GM23248 (cell line): ENCODE data around the gene PTPRD. TPM values are rescaled to one million over a fixed set of nuclear protein-coding genes. Genes with fewer than 3 reads are reported as not detected.

Experiments used
- DNase-seq: peaks from one replicate; pipeline ENCODE4 v3.0.0-alpha.2; 2015
- H2AFZ ChIP-seq: fragments of 200-600 bp; sonication (generic); 2 replicates; pipeline ENCODE4 v1.6.1; 2016; ENCODE audit warnings: antibody characterized with exemption
- H3F3A ChIP-seq: fragments of 200-600 bp; sonication (generic); 2 replicates; pipeline ENCODE4 v1.6.1; 2016; ENCODE audit warnings: mild to moderate bottlenecking, antibody characterized with exemption, mixed run types; ENCODE audit not compliant: insufficient read depth
- H3K27ac ChIP-seq: fragments of 200-600 bp; sonication (generic); 2 replicates; pipeline ENCODE4 v1.5.1; 2016; ENCODE audit warnings: mild to moderate bottlenecking
- H3K27me3 ChIP-seq: fragments of 200-600 bp; sonication (generic); replicated peaks from 2 replicates; pipeline ENCODE4 v1.6.1; 2016; ENCODE audit warnings: mild to moderate bottlenecking; ENCODE audit not compliant: insufficient read depth
- H3K36me3 ChIP-seq: fragments of 200-600 bp; sonication (generic); 2 replicates; pipeline ENCODE4 v1.6.1; 2016; ENCODE audit warnings: low read depth, mild to moderate bottlenecking
- H3K4me1 ChIP-seq: fragments of 200-600 bp; sonication (generic); 2 replicates; pipeline ENCODE4 v1.6.1; 2016; ENCODE audit warnings: mild to moderate bottlenecking; ENCODE audit not compliant: insufficient read depth
- H3K4me2 ChIP-seq: fragments of 200-600 bp; sonication (generic); one replicate; pipeline ENCODE4 v1.6.1; 2016; ENCODE audit warnings: mild to moderate bottlenecking; ENCODE audit not compliant: unreplicated experiment
- H3K4me3 ChIP-seq: fragments of 200-600 bp; sonication (generic); 2 replicates; pipeline ENCODE4 v1.5.1; 2016; ENCODE audit warnings: mild to moderate bottlenecking
- H3K79me2 ChIP-seq: fragments of 200-600 bp; sonication (generic); 2 replicates; pipeline ENCODE4 v1.6.1; 2016; ENCODE audit warnings: mild to moderate bottlenecking; ENCODE audit not compliant: insufficient read depth
- H3K9ac ChIP-seq: fragments of 200-600 bp; sonication (generic); 2 replicates; pipeline ENCODE4 v1.6.1; 2016; ENCODE audit warnings: mild to moderate bottlenecking
- H3K9me2 ChIP-seq: fragments of 200-600 bp; sonication (generic); 2 replicates; pipeline ENCODE4 v1.6.1; 2016; ENCODE audit warnings: mixed run types, mild to moderate bottlenecking, moderate library complexity; ENCODE audit not compliant: insufficient read depth
- H3K9me3 ChIP-seq: fragments of 200-600 bp; sonication (generic); one replicate; pipeline ENCODE4 v1.6.1; 2017; ENCODE audit warnings: low read depth
- H4K20me1 ChIP-seq: fragments of 200-600 bp; sonication (generic); 2 replicates; pipeline ENCODE4 v1.6.0; 2016; ENCODE audit not compliant: insufficient read depth
- EZH2 ChIP-seq: fragments of 200-600 bp; sonication (generic); IDR thresholded peaks from 2 replicates; pipeline ENCODE4 v1.6.1; 2018; ENCODE audit warnings: antibody characterized with exemption, mild to moderate bottlenecking; ENCODE audit not compliant: insufficient read depth, poor library complexity, severe bottlenecking
- EZH2phosphoT487 ChIP-seq: fragments of 200-600 bp; sonication (generic); IDR thresholded peaks from 2 replicates; pipeline ENCODE4 v1.6.1; 2018; ENCODE audit warnings: antibody characterized with exemption, moderate library complexity, mild to moderate bottlenecking, low read depth; ENCODE audit not compliant: insufficient read depth
- WGBS, 2 experiments: methylation state at CpG; one replicate each; pipeline ENCODE4 v1.1.6; 2015 to 2017; ENCODE audit warnings: low lambda C conversion rate in 2 of 2, low coverage in 1 of 2; ENCODE audit errors: missing lambda C conversion rate in 2 of 2; 5-methylcytosine and 5-hydroxymethylcytosine counted together
- in situ Hi-C: fragments of 300-500 bp; cut with MboI; formaldehyde crosslinking; loops from 2 replicates; pipeline ENCODE4 v1.15.0; 2020
- polyA plus RNA-seq: library from polyadenylated mRNA; unstranded; fragments of >200 nt; fragmentation: Nextera tagmentation; extraction: Ambion mirVana; gene quantifications from 2 replicates; pipeline ENCODE4 v1.2.1, GENCODE V29; 2016
- total RNA-seq: library from RNA; depleted of rRNA; stranded (reverse); fragments of >200 nt; shearing (Covaris generic); gene quantifications from 2 replicates; pipeline ENCODE4 v1.2.3, GENCODE V29; 2014

The PTPRD gene
- total and polyA plus RNA-seq, 2 experiments from 2014 or later, result 0.05 TPM; not detected in 1

DNA sequence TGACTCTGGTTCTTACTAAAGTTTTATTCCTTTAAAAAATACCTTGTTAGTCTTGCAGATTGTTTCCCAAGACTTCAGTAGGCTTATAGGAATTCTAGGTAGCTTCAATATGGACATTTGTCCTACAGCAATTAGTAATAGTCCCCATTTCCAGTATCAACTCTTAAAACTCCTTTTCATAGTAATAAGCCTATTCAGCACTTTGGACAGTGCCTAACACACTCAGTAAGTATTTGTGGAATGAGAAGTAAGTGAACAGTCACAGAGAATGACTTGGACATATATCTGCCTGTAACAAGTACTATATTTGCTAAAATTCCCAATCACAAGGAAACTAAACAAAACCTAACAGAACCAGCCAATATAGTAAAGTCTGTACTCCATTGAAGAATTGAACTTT lies 1521.4 kb downstream of the PTPRD start:
- no peak overlapping the region for H3K9ac ChIP-seq
- no peaks in the 10 kb centered on the region for H3F3A ChIP-seq
- H3K4me1 ChIP-seq, result no peaks in the 10 kb centered on the region
- H3K9me3 ChIP-seq, result peaks cover 3% of the 10 kb centered on the region
- H2AFZ ChIP-seq, result no peak overlapping the region
- no peaks in the 10 kb centered on the region for H3K9me2 ChIP-seq
- no peaks in the 10 kb centered on the region for H3K27me3 ChIP-seq
- no peak for DNase-seq
- H3K79me2 ChIP-seq, result no peaks in the 10 kb centered on the region
- TF ChIP-seq EZH2phosphoT487 (no peak), EZH2 (no peak)
- H4K20me1 ChIP-seq, result no peaks in the 10 kb centered on the region
- H3K27ac ChIP-seq, result no peak overlapping the region
- no peak overlapping the region for H3K4me2 ChIP-seq
- no peaks in the 10 kb centered on the region for H3K36me3 ChIP-seq
- in situ Hi-C loops, result no loop called here
- no peak overlapping the region for H3K4me3 ChIP-seq

- no peak for DNase-seq
- Histone ChIP-seq H3K9me3 (peaks cover 3% of the 10 kb centered on the region), H3K4me3 (no peak overlapping the region), H3K4me1 (no peaks in the 10 kb centered on the region), H3K27me3 (no peaks in the 10 kb centered on the region), H2AFZ (no peak overlapping the region), H3K27ac (no peak overlapping the region), H4K20me1 (no peaks in the 10 kb centered on the region), H3K9me2 (no peaks in the 10 kb centered on the region), H3K79me2 (no peaks in the 10 kb centered on the region), H3K4me2 (no peak overlapping the region), H3K9ac (no peak overlapping the region), H3F3A (no peaks in the 10 kb centered on the region), H3K36me3 (no peaks in the 10 kb centered on the region)
- in situ Hi-C loops, result no loop called here
- TF ChIP-seq EZH2phosphoT487 (no peak), EZH2 (no peak)
- 2 to 9% methylated on average over 2 of the region's 2 CpGs for WGBS, 2 experiments
Observed at GRCh38 chr9:9079473-9079872, 1533.3 kb downstream of the PTPRD start.

DNA sequence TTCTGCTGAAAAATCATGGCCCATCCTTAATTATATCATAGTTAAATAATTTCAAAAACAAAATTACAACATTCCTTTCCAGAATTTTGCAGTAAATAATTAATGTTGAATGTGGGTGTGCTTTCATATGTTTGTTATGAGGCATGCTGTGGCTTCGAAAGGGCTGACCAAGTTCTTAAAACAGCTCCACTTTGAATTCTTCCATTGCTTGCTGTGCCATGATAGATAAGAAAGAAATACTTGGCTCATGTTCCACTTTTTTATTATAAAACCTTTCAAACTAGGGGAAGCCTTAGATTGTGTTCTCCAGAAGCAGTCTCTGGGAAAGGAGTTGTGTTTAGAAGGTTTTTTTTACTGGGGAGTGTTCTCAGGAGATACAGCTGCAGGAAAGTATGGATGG lies 1534.5 kb downstream of the PTPRD start:
- H3K4me3 ChIP-seq, result no peak overlapping the region
- H4K20me1 ChIP-seq, result no peaks in the 10 kb centered on the region
- no peak overlapping the region for H3K27ac ChIP-seq
- H3K79me2 ChIP-seq, result no peaks in the 10 kb centered on the region
- H3K4me2 ChIP-seq, result no peak overlapping the region
- no peak overlapping the region for H3K9ac ChIP-seq
- no peaks in the 10 kb centered on the region for H3F3A ChIP-seq
- in situ Hi-C loops, result no loop called here
- WGBS, 2 experiments, result 10 to 17% methylated on average over 1 of the region's 1 CpG
- H3K4me1 ChIP-seq, result no peaks in the 10 kb centered on the region
- no peaks in the 10 kb centered on the region for H3K9me2 ChIP-seq
- TF ChIP-seq EZH2 (no peak), EZH2phosphoT487 (no peak)
- no peaks in the 10 kb centered on the region for H3K27me3 ChIP-seq
- H3K9me3 ChIP-seq, result peaks cover 3% of the 10 kb centered on the region
- DNase-seq, result no peak
- H3K36me3 ChIP-seq, result no peaks in the 10 kb centered on the region
- no peak overlapping the region for H2AFZ ChIP-seq

DNA sequence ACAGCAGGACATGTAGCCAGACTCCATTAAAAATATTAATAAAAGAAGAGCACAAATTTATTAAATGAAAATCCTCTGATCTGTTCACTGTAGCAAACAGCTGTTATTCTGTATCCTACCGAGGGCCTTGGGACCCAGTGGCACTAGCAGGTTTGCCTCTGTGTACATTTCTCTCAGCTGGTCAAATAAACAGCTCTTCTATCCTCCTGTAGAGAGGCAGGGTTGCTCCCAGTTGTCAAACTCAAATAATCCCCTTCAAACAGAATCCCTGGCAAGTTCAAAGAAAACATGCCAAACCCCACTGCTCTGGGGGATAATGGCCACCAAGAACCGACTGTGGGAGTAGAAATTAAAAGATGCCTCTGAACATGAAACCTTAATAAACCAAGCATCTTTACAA lies 1551.2 kb downstream of the PTPRD start:
- no peak for DNase-seq
- Histone ChIP-seq H3K4me1 (no peaks in the 10 kb centered on the region), H3K4me3 (no peak overlapping the region), H4K20me1 (no peaks in the 10 kb centered on the region), H3K27me3 (no peaks in the 10 kb centered on the region), H3K9ac (no peak overlapping the region), H3K9me2 (no peaks in the 10 kb centered on the region), H3F3A (no peaks in the 10 kb centered on the region), H3K36me3 (no peaks in the 10 kb centered on the region), H3K79me2 (no peaks in the 10 kb centered on the region), H3K27ac (no peak overlapping the region), H2AFZ (no peak overlapping the region), H3K4me2 (no peak overlapping the region), H3K9me3 (no peaks in the 10 kb centered on the region)
- no peak for TF ChIP-seq EZH2
- no peak for TF ChIP-seq EZH2phosphoT487
- WGBS, 2 experiments, result 0 to 2% methylated on average over 2 of the region's 2 CpGs
- in situ Hi-C loops, result no loop called here

DNA sequence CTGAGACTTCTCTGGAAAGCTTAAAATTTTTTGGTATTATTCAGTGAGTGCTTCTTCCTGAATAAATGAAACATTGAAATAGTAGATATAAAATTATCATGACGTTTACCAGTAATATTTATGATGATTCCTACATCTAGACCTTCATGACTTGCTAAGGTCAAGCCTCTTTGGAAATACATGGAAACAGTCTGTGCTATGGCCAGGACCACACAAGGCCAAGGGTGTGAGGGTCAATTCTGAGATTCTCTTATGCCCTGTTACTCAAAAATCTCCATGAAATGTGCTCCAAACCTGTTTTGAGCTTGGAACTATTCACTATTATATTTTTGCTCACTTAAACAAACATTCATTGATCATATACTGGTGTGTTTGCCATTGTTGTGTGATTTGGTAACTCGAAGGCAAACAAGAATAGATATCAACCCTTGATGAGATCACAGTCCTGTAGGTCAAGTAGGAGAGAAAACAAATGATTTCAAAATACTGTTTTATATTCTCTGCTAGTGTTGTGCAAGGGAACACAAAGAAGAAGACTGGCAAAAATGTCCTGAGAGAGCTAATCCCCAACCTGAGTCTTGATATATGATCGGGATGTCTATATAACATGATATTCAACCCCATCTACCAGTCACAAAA lies 1558.3 kb downstream of the PTPRD start:
- Histone ChIP-seq H3K79me2 (no peaks in the 10 kb centered on the region), H3F3A (no peaks in the 10 kb centered on the region), H3K27ac (no peak overlapping the region), H3K4me3 (no peak overlapping the region), H4K20me1 (no peaks in the 10 kb centered on the region), H3K27me3 (no peaks in the 10 kb centered on the region), H3K4me1 (no peaks in the 10 kb centered on the region), H3K9me2 (no peaks in the 10 kb centered on the region), H2AFZ (no peak overlapping the region), H3K9me3 (no peaks in the 10 kb centered on the region), H3K36me3 (no peaks in the 10 kb centered on the region), H3K4me2 (no peak overlapping the region), H3K9ac (no peak overlapping the region)
- WGBS, 2 experiments, result 10% methylated on average over 3 of the region's 3 CpGs
- no peak for DNase-seq
- TF ChIP-seq EZH2phosphoT487 (no peak), EZH2 (no peak)
- in situ Hi-C loops, result no loop called here
